ENCODE data around the gene EXD3.

The EXD3 gene

DNA sequence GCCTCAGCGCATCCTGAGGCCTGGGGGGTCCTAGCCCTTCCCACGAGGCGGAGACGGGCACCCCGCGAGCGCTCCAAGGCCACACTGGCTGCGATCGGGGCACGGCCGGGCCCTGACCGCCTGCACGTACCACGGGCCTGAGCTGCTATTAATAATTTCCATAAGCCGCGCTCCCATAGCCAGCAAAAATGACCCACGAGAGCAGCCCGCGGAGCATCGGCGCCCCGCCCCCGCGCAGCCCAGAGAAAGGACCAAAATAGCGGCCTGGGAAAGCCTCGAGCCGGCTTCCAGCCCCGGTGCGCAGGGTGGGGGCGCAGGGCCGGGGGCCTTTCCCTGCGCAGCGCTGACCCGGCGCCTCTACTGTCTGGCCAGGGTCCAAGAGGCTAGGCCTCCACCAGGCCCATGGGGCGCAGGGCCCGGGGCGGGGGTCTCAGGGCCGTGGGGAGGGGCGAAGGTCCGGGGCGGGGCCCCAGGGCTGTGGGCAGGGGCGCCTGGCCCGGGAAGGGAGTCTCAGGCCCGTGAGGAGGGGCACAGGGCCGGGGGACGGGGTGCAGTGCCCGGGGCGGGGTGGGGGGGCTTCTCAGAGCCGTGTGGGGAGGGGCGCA, 54.4 kb downstream of the EXD3 start:
- TF ChIP-seq, protein P1, sequence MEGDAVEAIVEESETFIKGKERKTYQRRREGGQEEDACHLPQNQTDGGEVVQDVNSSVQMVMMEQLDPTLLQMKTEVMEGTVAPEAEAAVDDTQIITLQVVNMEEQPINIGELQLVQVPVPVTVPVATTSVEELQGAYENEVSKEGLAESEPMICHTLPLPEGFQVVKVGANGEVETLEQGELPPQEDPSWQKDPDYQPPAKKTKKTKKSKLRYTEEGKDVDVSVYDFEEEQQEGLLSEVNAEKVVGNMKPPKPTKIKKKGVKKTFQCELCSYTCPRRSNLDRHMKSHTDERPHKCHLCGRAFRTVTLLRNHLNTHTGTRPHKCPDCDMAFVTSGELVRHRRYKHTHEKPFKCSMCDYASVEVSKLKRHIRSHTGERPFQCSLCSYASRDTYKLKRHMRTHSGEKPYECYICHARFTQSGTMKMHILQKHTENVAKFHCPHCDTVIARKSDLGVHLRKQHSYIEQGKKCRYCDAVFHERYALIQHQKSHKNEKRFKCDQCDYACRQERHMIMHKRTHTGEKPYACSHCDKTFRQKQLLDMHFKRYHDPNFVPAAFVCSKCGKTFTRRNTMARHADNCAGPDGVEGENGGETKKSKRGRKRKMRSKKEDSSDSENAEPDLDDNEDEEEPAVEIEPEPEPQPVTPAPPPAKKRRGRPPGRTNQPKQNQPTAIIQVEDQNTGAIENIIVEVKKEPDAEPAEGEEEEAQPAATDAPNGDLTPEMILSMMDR (conservative IDR thresholded peaks at IDR 0.05; ENCODE audit: low read depth, low read length): no peak
- DNase-seq (ENCODE audit: low read depth): no peak
- H3K4me3 ChIP-seq (ENCODE audit: low read length): no peak overlapping the region

DNA sequence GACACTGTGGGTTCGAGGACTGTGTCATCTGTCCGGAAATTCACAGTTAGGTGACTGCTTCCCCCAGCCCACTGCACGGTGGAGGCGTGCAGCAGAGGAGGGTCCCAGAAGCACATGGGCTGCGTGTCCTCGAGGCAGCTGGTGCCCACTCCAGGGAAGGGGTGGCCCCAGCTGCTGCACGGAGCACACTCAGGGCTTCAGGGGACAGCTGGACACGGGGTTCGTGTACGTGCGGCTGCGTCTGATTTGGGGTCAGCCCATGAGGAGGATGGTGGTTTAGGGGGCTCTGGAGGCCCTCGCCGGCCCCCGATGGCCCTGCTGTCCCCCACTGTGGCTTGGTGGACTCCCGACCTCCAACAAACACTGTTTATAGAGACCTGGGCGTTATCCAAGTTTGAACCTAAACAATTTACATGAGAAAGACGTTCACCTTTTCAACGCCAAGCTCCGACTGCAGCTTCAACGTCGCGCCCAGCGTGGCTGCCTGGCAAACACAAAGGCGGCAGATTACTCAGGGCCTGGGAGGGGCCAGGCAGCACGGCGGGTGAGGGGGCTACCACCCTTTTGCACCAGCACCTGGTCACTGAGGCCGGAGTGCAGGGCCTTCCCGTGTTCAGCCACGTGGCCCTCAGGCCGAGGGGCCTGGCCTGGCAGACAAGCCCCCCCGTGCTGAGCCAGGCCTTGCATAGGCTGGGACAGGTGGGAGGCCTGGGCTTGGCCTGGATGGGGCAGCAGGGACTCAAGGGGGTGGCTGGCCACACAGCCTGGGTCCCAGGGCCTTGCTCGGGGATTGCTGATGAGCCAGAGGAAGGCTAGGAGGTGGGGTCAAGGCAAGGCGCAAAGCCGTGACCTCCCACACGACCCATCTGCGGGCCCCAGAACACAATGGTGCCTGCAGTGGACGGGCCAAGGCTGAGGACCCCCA, 55.2 kb downstream of the EXD3 start:
- no peak for DNase-seq (ENCODE audit: low read depth)
- no peak overlapping the region for H3K4me3 ChIP-seq (ENCODE audit: low read length)
- TF ChIP-seq, protein P1 (conservative IDR thresholded peaks at IDR 0.05; ENCODE audit: low read depth, low read length): no peak

DNA sequence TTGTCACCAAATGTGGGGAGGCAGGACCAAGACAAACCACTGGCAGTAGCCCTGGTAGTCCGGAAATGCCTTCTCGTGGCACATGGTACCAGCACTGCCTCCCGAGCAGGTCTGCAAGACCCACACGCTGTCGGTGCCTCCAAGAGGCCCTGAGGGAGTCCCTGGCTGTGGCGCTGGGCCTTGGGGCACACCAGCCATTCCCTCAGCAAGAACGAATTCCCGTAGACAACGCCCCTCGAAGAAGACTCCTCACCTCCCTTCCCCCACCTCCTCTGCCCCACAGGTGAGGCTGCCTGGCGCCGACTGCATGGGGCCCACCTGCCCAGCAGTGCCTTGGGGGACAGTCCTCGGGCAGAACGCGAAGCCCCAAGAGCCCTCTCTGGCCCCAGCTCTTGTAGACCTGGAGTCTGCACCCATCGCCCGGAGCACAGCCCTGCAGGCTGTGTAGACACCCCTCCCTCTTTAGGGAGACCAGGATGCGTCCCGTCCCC, 56.0 kb downstream of the EXD3 start:
- no peak overlapping the region for H3K4me3 ChIP-seq (ENCODE audit: low read length)
- no peak for DNase-seq (ENCODE audit: low read depth)
- TF ChIP-seq, protein P1 (conservative IDR thresholded peaks at IDR 0.05; ENCODE audit: low read depth, low read length): no peak

DNA sequence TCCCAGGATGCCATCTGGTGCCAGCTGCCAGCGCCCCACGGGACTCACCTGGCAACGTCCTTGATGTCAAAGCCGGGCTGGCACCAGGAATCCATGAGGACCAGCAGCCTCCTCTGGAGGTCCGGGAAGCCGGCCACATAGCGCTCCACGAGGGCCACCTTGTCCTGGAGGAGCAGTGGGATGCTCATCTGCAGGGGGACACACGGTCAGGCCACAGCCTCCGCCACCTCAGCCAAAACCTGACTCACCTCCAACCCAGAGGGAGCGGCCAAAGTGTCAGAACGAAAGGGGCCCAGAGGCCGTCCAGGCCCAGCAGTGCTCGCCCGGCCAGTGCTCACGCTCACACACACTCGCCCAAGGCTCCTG, 56.5 kb downstream of the EXD3 start:
- TF ChIP-seq, protein P1 (conservative IDR thresholded peaks at IDR 0.05; ENCODE audit: low read depth, low read length): no peak
- no peak overlapping the region for H3K4me3 ChIP-seq (ENCODE audit: low read length)
- DNase-seq (ENCODE audit: low read depth): no peak

DNA sequence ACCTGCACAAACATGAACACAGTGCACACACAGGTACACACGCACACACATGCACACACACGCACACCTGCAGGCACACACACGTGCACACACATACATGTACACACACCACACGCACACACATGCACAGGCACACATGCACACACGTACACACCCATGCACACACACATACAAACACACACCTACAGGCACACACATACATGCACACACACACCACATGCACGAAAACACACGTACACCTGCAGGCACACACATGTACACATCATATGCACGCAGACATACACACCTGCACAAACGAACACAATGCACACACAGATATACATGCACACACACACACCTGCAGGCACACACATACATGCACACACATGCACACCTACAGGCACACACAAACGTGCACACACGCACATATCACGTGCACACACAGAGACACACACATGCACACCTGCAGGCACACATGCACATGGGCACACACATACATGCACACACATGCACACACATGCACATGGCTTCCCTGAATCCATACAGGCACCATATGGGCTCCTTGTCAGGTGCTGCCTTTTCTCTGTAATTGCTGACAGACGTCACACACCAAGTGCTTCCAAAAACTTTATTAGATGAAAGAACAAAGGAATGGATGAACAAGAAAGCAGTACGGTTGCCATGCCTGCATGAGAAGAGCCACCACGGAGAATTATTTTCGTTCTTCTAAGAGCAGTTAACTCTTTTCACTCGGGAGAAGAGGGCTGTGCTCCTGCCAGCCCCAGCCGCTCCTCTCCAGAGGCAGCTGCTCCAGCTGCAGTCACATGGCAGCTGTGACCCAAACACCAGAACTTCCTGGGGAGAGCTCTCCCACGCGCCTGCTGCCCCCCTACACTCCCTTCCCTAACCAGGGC, 57.2 kb downstream of the EXD3 start:
- H3K4me3 ChIP-seq (ENCODE audit: low read length): no peak overlapping the region
- TF ChIP-seq, protein P1 (conservative IDR thresholded peaks at IDR 0.05; ENCODE audit: low read depth, low read length): no peak
- DNase-seq (ENCODE audit: low read depth): no peak

DNA sequence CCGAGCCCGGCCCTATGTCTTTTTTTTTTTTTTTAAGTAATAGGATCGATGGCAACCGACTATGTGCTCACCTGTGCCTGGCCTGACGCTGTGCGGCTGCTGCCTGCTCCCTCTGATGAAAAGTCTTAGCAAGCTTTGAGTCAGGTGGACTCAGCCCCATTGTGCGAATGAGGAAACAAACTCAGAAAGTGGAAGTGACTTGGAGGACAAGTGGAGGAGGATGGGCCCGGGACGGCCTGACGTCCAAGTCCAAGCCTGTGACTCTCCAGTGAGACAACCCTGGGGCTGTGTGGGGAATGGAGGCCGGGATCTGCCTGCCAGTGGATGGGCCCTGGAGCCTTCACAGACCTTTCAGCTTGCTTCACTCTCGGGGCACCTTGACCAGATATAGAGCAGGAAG, 57.9 kb downstream of the EXD3 start:
- DNase-seq (ENCODE audit: low read depth): no peak
- no peak overlapping the region for H3K4me3 ChIP-seq (ENCODE audit: low read length)
- TF ChIP-seq, protein P1 (conservative IDR thresholded peaks at IDR 0.05; ENCODE audit: low read depth, low read length): no peak
